K562 (cell line): ENCODE data around the gene BMP10. TPM values are rescaled to one million over a fixed set of nuclear protein-coding genes. Genes with fewer than 3 reads are reported as not detected.

Experiments
- ATAC-seq: fragments of 200-7000 bp; cut with Tn5 transposase; 3 replicates; pipeline ENCODE4 v1.9.1; 2020; ENCODE audit warnings: moderate library complexity
- BruUV-seq: library from RNA; stranded (reverse); fragments of 400-500 nt; replicated peaks from 2 replicates; lab custom pipeline; 2021; lab: Mats Ljungman, UMichigan
- CTCF ChIA-PET: fragments of 300-600 bp; formaldehyde crosslinking; extraction: SDS; loops from one replicate; lab custom pipeline; 2021; ENCODE audit warnings: low intra/inter-chr PET ratio; lab: Yijun Ruan, JAX
- POLR2A ChIA-PET: fragments of 300-600, 350-650 bp; sonication (Branson Sonifier 250); formaldehyde crosslinking; extraction: SDS; loops from one replicate; lab custom pipeline; 2021; ENCODE audit warnings: antibody characterized with exemption, inconsistent platforms; lab: Yijun Ruan, JAX
- DNase-seq, 4 experiments: peaks; one replicate each; pipeline versions ENCODE4 v3.0.0 to v3.0.0-alpha.2; 2011 to 2018; ENCODE audit warnings: low spot score in 3 of 4, mixed read lengths in 3 of 4; ENCODE audit errors: extremely low read depth in 1 of 4
- FAIRE-seq: peaks from 2 replicates; lab custom pipeline; 2011; peaks lifted over from hg19 to GRCh38; lab: Jason Lieb, UNC
- H2AFZ ChIP-seq: 2 replicates; pipeline ENCODE4 v1.6.0; 2011; ENCODE audit warnings: low read depth, low read length, control low read depth, inconsistent platforms
- H3K27ac ChIP-seq: fragments of 200-600 bp; 3 replicates; pipeline ENCODE4 v1.8.0; 2011; ENCODE audit warnings: low read depth, mild to moderate bottlenecking, control low read depth, inconsistent platforms, low read length, moderate library complexity, mixed read lengths; ENCODE audit errors: extremely low read depth
- H3K27me3 ChIP-seq, 2 experiments: fragments of 300-600 bp in 1 of 2; 2 replicates in 1 of 2; 3 replicates in 1 of 2; pipeline versions ENCODE4 v1.6.0 to v1.8.0; 2011; ENCODE audit warnings: inconsistent platforms in 2 of 2, low read length in 2 of 2, mild to moderate bottlenecking in 1 of 2, mixed read lengths in 1 of 2, moderate library complexity in 1 of 2; ENCODE audit not compliant: control insufficient read depth in 2 of 2, insufficient read depth in 2 of 2
- H3K36me3 ChIP-seq: fragments of 300-600 bp; 3 replicates; pipeline ENCODE4 v1.8.0; 2011; ENCODE audit warnings: mild to moderate bottlenecking, low read length, inconsistent platforms; ENCODE audit not compliant: control insufficient read depth, insufficient read depth
- H3K4me1 ChIP-seq, 2 experiments: fragments of 200-600 bp in 1 of 2; replicated peaks in 1 of 2; 2 replicates in 1 of 2; 3 replicates in 1 of 2; pipeline versions ENCODE4 v1.5.1 to v1.8.0; 2011; ENCODE audit warnings: inconsistent platforms in 2 of 2, low read length in 2 of 2, mild to moderate bottlenecking in 1 of 2, mixed read lengths in 1 of 2, moderate library complexity in 1 of 2; ENCODE audit not compliant: control insufficient read depth in 2 of 2, insufficient read depth in 2 of 2
- H3K4me2 ChIP-seq: 2 replicates; pipeline ENCODE4 v1.6.1; 2011; ENCODE audit warnings: low read length, control low read depth, inconsistent platforms, mixed read lengths; ENCODE audit not compliant: insufficient read depth
- H3K4me3 ChIP-seq: fragments of 200-600 bp; sonication (generic), shearing (Covaris generic); 2 replicates; pipeline ENCODE4 v1.5.1; 2016; ENCODE audit warnings: control low read depth, inconsistent platforms
- H3K79me2 ChIP-seq: fragments of 200-600 bp; 3 replicates; pipeline ENCODE4 v1.8.0; 2011; ENCODE audit warnings: low read length, inconsistent platforms; ENCODE audit not compliant: control insufficient read depth, insufficient read depth
- H3K9ac ChIP-seq, 2 experiments: 2 replicates each; pipeline versions ENCODE4 v1.6.0 to v1.6.1; 2011; ENCODE audit warnings: low read depth in 2 of 2, low read length in 2 of 2, control low read depth in 1 of 2, inconsistent platforms in 1 of 2, mild to moderate bottlenecking in 1 of 2, mixed read lengths in 1 of 2; ENCODE audit not compliant: insufficient read depth in 1 of 2
- H3K9me1 ChIP-seq: one replicate; pipeline ENCODE4 v1.6.0; 2011; ENCODE audit warnings: inconsistent platforms, mild to moderate bottlenecking, low read length, moderate library complexity; ENCODE audit not compliant: control insufficient read depth, insufficient read depth
- H3K9me3 ChIP-seq: replicated peaks from 2 replicates; pipeline ENCODE4 v1.5.1; 2011; ENCODE audit warnings: low read depth, low read length, inconsistent platforms; ENCODE audit not compliant: control insufficient read depth, insufficient read depth
- H4K20me1 ChIP-seq: replicated peaks from 2 replicates; pipeline ENCODE4 v1.6.1; 2011; ENCODE audit warnings: low read length, inconsistent platforms, mixed read lengths; ENCODE audit not compliant: control insufficient read depth, insufficient read depth
- ELF1 ChIP-seq: fragments of 200-800 bp; sonication (Bioruptor generic); IDR thresholded peaks from 2 replicates; pipeline ENCODE4 v1.6.1; 2016; ENCODE audit warnings: missing genetic modification characterization, missing compliant biosample characterization
- GTF2A2 ChIP-seq: IDR thresholded peaks from 2 replicates; pipeline ENCODE4 v1.6.1; 2016; ENCODE audit warnings: mild to moderate bottlenecking, missing genetic modification characterization, missing compliant biosample characterization
- HDAC3 ChIP-seq: fragments of 450-650 bp; IDR thresholded peaks from 2 replicates; pipeline ENCODE4 v1.6.1; 2018; ENCODE audit warnings: borderline replicate concordance, mild to moderate bottlenecking, moderate library complexity; ENCODE audit not compliant: partially characterized antibody
- HOXB6 ChIP-seq: fragments of 250-450 bp; sonication (Bioruptor Pico); IDR thresholded peaks from 2 replicates; pipeline ENCODE4 v1.5.1; 2022; ENCODE audit warnings: mild to moderate bottlenecking, borderline replicate concordance
- MCM7 ChIP-seq, 2 experiments: fragments of 450-650 bp; IDR thresholded peaks; 2 replicates each; pipeline ENCODE4 v1.6.1; 2016 to 2018
- PPARD ChIP-seq: fragments of 250-450 bp; sonication (Bioruptor Pico); IDR thresholded peaks from 2 replicates; pipeline ENCODE4 v1.8.0; 2022; ENCODE audit warnings: inconsistent platforms, mild to moderate bottlenecking, moderate library complexity
- RHOXF2B ChIP-seq: fragments of 250-450 bp; sonication (Bioruptor Pico); conservative IDR thresholded peaks from 2 replicates; pipeline ENCODE4 v1.5.1; 2021
- SOX6 ChIP-seq: fragments of 450-650 bp; IDR thresholded peaks from 2 replicates; pipeline ENCODE4 v1.6.1; 2014; ENCODE audit warnings: mild to moderate bottlenecking
- SREBF2 ChIP-seq: sonication (generic); formaldehyde crosslinking; IDR thresholded peaks from 2 replicates; pipeline ENCODE4 v1.4.0; 2020; ENCODE audit warnings: mild to moderate bottlenecking, missing genetic modification reagents
- ZBED1 ChIP-seq: IDR thresholded peaks from 2 replicates; pipeline ENCODE4 v1.6.1; 2014
- ZNF354B ChIP-seq: fragments of 250-450 bp; sonication (Bioruptor Pico); IDR thresholded peaks from 2 replicates; pipeline ENCODE4 v1.4.0; 2020
- ZNF408 ChIP-seq: fragments of 250-450 bp; sonication (Bioruptor Pico); IDR thresholded peaks from 2 replicates; pipeline ENCODE4 v1.4.0; 2020; ENCODE audit warnings: low read depth, mild to moderate bottlenecking, moderate library complexity
- ZNF780A ChIP-seq: fragments of 250-450 bp; sonication (Bioruptor Pico); IDR thresholded peaks from 2 replicates; pipeline ENCODE4 v1.5.0; 2021; ENCODE audit warnings: mild to moderate bottlenecking
- ZNF785 ChIP-seq: fragments of 250-450 bp; sonication (Bioruptor Pico); IDR thresholded peaks from 2 replicates; pipeline ENCODE4 v1.4.0; 2020; ENCODE audit warnings: mild to moderate bottlenecking
- WGBS: fragments of 100-300 bp; shearing (Covaris generic); methylation state at CpG from one replicate; pipeline ENCODE4 v1.1.6; 2016; ENCODE audit warnings: low coverage, mixed read lengths; ENCODE audit not compliant: insufficient coverage; ENCODE audit errors: missing lambda C conversion rate; 5-methylcytosine and 5-hydroxymethylcytosine counted together
- in situ Hi-C: fragments of 300-500 bp; cut with MboI; formaldehyde crosslinking; loops from 4 replicates; pipeline ENCODE4 v1.15.0; 2018; ENCODE audit warnings: inconsistent platforms, mixed read lengths
- intact Hi-C: fragments of 100-400 bp; cut with micrococcal nuclease; formaldehyde crosslinking; loops from 2 replicates; pipeline ENCODE4 v1.14.2; 2022
- polyA plus RNA-seq, 8 experiments: library from polyadenylated mRNA; depleted of rRNA in 4 of 8; stranded (reverse) in 5 of 8; unstranded in 3 of 8; fragments of >200 nt; fragmentation: Nextera tagmentation in 2 of 8; fragmentation: Illumina TruSeq in 1 of 8; extraction: Ambion mirVana in 2 of 8; extraction: Trizol in 1 of 8; gene quantifications; 2 replicates each; pipeline versions ENCODE4 v1.2.1 to v1.2.3, GENCODE V29; 2011 to 2014; ENCODE audit warnings: inconsistent platforms in 1 of 8, missing spikeins in 1 of 8
- total RNA-seq, 7 experiments: library from RNA; depleted of rRNA in 6 of 7; stranded (reverse); fragments of >200 nt in 6 of 7; fragmentation: Illumina TruSeq in 2 of 7; extraction: Trizol in 2 of 7; gene quantifications; 2 replicates each; pipeline versions ENCODE4 v1.2.1 to v1.2.3, GENCODE V29; 2011 to 2021; ENCODE audit warnings: low replicate concordance in 1 of 7
- TF ChIP-seq, protein P1 (sequence below): fragments of 450-650 bp; IDR thresholded peaks from one replicate; pipeline ENCODE4 v1.6.1; 2018; ENCODE audit warnings: mild to moderate bottlenecking, moderate library complexity; ENCODE audit not compliant: partially characterized antibody
- TF ChIP-seq, protein P2 (sequence below): fragments of 250-450 bp; sonication (Bioruptor Pico); IDR thresholded peaks from 2 replicates; pipeline ENCODE4 v1.5.0; 2020; ENCODE audit warnings: mild to moderate bottlenecking
- TF ChIP-seq, protein P3 (sequence below): sonication (generic); formaldehyde crosslinking; IDR thresholded peaks from 2 replicates; pipeline ENCODE4 v1.8.0; 2022; ENCODE audit warnings: mild to moderate bottlenecking, missing genetic modification reagents, borderline replicate concordance
- TF ChIP-seq, protein P4 (sequence below): fragments of 250-450 bp; sonication (Bioruptor Pico); IDR thresholded peaks from 2 replicates; pipeline ENCODE4 v1.4.0; 2020

The BMP10 gene
- total and polyA plus RNA-seq, 9 of the 15 experiments (the other 6 are each of a cell fraction or from before 2014, with no cell fraction given), result 0.11 to 0.91 (median 0.43) TPM

DNA sequence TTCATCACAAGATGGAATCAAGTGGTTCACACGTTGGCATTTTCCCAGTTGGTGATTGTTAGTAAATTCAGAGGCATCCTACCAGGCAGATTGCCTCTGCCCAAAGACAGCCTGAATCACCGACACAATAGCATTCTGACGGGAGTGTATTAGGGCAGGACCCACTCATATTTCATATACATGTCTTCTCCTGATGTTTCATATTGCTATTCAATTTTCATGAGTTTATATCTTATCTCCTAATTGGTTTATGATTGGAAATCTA is 14.5 kb upstream of the BMP10 start:
- Histone ChIP-seq H2AFZ (no peak overlapping the region), H3K4me3 (no peak overlapping the region), H3K9ac (no peak overlapping the region), H3K79me2 (no peaks in the 10 kb centered on the region), H3K9me3 (no peaks in the 10 kb centered on the region), H4K20me1 (no peaks in the 10 kb centered on the region), H3K27me3 (no peaks in the 10 kb centered on the region), H3K4me2 (no peak overlapping the region), H3K9me1 (no peaks in the 10 kb centered on the region), H3K36me3 (no peaks in the 10 kb centered on the region), H3K27ac (no peak overlapping the region), H3K4me1 (peaks cover 0 to 12% of the 10 kb centered on the region in 2 experiments; a peak in 3 of 5 replicates)
- BruUV-seq, result no TSS peak
- WGBS, result 30% methylated on average over 3 of the region's 3 CpGs
- no peak for FAIRE-seq
- CTCF ChIA-PET, result no interaction called here
- no peak for ATAC-seq
- no peak for DNase-seq
- intact Hi-C loops (no loop called here), in situ Hi-C loops (no loop called here)
- POLR2A ChIA-PET, result interaction anchor here (0.6 to 2.6 kb wide), 3 partner anchors 19 to 648 kb away, joined by 3 to 8 read pairs (median 6); no protein-coding TSS in a partner anchor
- TF ChIP-seq, protein P1, sequence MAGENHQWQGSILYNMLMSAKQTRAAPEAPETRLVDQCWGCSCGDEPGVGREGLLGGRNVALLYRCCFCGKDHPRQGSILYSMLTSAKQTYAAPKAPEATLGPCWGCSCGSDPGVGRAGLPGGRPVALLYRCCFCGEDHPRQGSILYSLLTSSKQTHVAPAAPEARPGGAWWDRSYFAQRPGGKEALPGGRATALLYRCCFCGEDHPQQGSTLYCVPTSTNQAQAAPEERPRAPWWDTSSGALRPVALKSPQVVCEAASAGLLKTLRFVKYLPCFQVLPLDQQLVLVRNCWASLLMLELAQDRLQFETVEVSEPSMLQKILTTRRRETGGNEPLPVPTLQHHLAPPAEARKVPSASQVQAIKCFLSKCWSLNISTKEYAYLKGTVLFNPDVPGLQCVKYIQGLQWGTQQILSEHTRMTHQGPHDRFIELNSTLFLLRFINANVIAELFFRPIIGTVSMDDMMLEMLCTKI, result no peak
- TF ChIP-seq ZNF780A (CRISPR knock-in tag), result no peak
- TF ChIP-seq, protein P2, sequence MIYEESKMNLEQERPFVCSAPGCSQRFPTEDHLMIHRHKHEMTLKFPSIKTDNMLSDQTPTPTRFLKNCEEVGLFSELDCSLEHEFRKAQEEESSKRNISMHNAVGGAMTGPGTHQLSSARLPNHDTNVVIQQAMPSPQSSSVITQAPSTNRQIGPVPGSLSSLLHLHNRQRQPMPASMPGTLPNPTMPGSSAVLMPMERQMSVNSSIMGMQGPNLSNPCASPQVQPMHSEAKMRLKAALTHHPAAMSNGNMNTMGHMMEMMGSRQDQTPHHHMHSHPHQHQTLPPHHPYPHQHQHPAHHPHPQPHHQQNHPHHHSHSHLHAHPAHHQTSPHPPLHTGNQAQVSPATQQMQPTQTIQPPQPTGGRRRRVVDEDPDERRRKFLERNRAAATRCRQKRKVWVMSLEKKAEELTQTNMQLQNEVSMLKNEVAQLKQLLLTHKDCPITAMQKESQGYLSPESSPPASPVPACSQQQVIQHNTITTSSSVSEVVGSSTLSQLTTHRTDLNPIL (CRISPR knock-in tag), result no peak
- TF ChIP-seq, protein P3, sequence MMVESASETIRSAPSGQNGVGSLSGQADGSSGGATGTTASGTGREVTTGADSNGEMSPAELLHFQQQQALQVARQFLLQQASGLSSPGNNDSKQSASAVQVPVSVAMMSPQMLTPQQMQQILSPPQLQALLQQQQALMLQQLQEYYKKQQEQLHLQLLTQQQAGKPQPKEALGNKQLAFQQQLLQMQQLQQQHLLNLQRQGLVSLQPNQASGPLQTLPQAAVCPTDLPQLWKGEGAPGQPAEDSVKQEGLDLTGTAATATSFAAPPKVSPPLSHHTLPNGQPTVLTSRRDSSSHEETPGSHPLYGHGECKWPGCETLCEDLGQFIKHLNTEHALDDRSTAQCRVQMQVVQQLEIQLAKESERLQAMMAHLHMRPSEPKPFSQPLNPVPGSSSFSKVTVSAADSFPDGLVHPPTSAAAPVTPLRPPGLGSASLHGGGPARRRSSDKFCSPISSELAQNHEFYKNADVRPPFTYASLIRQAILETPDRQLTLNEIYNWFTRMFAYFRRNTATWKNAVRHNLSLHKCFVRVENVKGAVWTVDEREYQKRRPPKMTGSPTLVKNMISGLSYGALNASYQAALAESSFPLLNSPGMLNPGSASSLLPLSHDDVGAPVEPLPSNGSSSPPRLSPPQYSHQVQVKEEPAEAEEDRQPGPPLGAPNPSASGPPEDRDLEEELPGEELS (CRISPR knock-in tag), result no peak
- no peak for TF ChIP-seq HDAC3
- TF ChIP-seq ZNF408 (CRISPR knock-in tag), result no peak
- TF ChIP-seq ZNF785 (CRISPR knock-in tag), result no peak
- TF ChIP-seq, protein P4, sequence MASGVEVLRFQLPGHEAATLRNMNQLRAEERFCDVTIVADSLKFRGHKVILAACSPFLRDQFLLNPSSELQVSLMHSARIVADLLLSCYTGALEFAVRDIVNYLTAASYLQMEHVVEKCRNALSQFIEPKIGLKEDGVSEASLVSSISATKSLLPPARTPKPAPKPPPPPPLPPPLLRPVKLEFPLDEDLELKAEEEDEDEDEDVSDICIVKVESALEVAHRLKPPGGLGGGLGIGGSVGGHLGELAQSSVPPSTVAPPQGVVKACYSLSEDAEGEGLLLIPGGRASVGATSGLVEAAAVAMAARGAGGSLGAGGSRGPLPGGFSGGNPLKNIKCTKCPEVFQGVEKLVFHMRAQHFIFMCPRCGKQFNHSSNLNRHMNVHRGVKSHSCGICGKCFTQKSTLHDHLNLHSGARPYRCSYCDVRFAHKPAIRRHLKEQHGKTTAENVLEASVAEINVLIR (CRISPR knock-in tag), result no peak
- no peak for TF ChIP-seq ZBED1
- no peak for TF ChIP-seq SOX6
- no peak for TF ChIP-seq PPARD (CRISPR knock-in tag)
- TF ChIP-seq ELF1 (tag), result no peak
- TF ChIP-seq HOXB6, result no peak
- TF ChIP-seq ZNF354B, result no peak
- TF ChIP-seq RHOXF2B (CRISPR knock-in tag), result no peak
- no peak for TF ChIP-seq GTF2A2 (tag)
- TF ChIP-seq MCM7 (IDR thresholded peaks at IDR 0.05), result no peak
- TF ChIP-seq SREBF2 (CRISPR knock-in tag), result no peak
